ENCODE measurements around the gene KIAA1755. TPM values are rescaled to one million over a fixed set of nuclear protein-coding genes. Genes with fewer than 3 reads are reported as not detected.

Gene KIAA1755
- total and polyA plus RNA-seq, 10 of the 15 experiments (the other 5 are each of a cell fraction or from before 2014, with no cell fraction given): not detected

GRCh38 chr20:38222231-38222922, 38.2 kb downstream of the KIAA1755 start (continued):
- TF ChIP-seq, protein P1, sequence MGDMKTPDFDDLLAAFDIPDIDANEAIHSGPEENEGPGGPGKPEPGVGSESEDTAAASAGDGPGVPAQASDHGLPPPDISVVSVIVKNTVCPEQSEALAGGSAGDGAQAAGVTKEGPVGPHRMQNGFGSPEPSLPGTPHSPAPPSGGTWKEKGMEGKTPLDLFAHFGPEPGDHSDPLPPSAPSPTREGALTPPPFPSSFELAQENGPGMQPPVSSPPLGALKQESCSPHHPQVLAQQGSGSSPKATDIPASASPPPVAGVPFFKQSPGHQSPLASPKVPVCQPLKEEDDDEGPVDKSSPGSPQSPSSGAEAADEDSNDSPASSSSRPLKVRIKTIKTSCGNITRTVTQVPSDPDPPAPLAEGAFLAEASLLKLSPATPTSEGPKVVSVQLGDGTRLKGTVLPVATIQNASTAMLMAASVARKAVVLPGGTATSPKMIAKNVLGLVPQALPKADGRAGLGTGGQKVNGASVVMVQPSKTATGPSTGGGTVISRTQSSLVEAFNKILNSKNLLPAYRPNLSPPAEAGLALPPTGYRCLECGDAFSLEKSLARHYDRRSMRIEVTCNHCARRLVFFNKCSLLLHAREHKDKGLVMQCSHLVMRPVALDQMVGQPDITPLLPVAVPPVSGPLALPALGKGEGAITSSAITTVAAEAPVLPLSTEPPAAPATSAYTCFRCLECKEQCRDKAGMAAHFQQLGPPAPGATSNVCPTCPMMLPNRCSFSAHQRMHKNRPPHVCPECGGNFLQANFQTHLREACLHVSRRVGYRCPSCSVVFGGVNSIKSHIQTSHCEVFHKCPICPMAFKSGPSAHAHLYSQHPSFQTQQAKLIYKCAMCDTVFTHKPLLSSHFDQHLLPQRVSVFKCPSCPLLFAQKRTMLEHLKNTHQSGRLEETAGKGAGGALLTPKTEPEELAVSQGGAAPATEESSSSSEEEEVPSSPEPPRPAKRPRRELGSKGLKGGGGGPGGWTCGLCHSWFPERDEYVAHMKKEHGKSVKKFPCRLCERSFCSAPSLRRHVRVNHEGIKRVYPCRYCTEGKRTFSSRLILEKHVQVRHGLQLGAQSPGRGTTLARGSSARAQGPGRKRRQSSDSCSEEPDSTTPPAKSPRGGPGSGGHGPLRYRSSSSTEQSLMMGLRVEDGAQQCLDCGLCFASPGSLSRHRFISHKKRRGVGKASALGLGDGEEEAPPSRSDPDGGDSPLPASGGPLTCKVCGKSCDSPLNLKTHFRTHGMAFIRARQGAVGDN (IDR thresholded peaks at IDR 0.05): no peak
- no peak for TF ChIP-seq NR2C1 (IDR thresholded peaks at IDR 0.05)
- no peak for TF ChIP-seq MTA3 (IDR thresholded peaks at IDR 0.05; ENCODE audit: borderline replicate concordance, low read length)
- TF ChIP-seq SMARCA5 (IDR thresholded peaks at IDR 0.05): no peak
- no peak for TF ChIP-seq MXI1 (IDR thresholded peaks at IDR 0.05; ENCODE audit: low read depth, low read length)
- no peak for TF ChIP-seq RELA (IDR thresholded peaks at IDR 0.05; ENCODE audit: borderline replicate concordance, partially characterized antibody)
- TF ChIP-seq, protein P2, sequence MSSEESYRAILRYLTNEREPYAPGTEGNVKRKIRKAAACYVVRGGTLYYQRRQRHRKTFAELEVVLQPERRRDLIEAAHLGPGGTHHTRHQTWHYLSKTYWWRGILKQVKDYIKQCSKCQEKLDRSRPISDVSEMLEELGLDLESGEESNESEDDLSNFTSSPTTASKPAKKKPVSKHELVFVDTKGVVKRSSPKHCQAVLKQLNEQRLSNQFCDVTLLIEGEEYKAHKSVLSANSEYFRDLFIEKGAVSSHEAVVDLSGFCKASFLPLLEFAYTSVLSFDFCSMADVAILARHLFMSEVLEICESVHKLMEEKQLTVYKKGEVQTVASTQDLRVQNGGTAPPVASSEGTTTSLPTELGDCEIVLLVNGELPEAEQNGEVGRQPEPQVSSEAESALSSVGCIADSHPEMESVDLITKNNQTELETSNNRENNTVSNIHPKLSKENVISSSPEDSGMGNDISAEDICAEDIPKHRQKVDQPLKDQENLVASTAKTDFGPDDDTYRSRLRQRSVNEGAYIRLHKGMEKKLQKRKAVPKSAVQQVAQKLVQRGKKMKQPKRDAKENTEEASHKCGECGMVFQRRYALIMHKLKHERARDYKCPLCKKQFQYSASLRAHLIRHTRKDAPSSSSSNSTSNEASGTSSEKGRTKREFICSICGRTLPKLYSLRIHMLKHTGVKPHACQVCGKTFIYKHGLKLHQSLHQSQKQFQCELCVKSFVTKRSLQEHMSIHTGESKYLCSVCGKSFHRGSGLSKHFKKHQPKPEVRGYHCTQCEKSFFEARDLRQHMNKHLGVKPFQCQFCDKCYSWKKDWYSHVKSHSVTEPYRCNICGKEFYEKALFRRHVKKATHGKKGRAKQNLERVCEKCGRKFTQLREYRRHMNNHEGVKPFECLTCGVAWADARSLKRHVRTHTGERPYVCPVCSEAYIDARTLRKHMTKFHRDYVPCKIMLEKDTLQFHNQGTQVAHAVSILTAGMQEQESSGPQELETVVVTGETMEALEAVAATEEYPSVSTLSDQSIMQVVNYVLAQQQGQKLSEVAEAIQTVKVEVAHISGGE (CRISPR knock-in tag; IDR thresholded peaks at IDR 0.05): no peak
- no peak for TF ChIP-seq MLLT1 (IDR thresholded peaks at IDR 0.05)
- no peak for TF ChIP-seq JUND (IDR thresholded peaks at IDR 0.05; ENCODE audit: low read depth, low read length)
- TF ChIP-seq ZNF24 (IDR thresholded peaks at IDR 0.05): no peak
- no peak for TF ChIP-seq TAF1 (IDR thresholded peaks at IDR 0.05; ENCODE audit: borderline replicate concordance, low read depth, low read length)
- no peak for TF ChIP-seq ZSCAN29 (IDR thresholded peaks at IDR 0.05)
- no peak for TF ChIP-seq HDAC2 (IDR thresholded peaks at IDR 0.05)
- TF ChIP-seq ZNF207 (IDR thresholded peaks at IDR 0.05; ENCODE audit: borderline replicate concordance): no peak
- no peak for TF ChIP-seq IRF4 (IDR thresholded peaks at IDR 0.05; ENCODE audit: low read depth, low read length)

Measured in GM12878 (cell line).